Measurements from ENCODE around the gene ANKS3.
"Not testable (repeated sequence)": the region's sequence is repeated elsewhere in the genome, so short reads cannot be mapped to it uniquely, and the experiment has no call there.

Gene ANKS3

DNA sequence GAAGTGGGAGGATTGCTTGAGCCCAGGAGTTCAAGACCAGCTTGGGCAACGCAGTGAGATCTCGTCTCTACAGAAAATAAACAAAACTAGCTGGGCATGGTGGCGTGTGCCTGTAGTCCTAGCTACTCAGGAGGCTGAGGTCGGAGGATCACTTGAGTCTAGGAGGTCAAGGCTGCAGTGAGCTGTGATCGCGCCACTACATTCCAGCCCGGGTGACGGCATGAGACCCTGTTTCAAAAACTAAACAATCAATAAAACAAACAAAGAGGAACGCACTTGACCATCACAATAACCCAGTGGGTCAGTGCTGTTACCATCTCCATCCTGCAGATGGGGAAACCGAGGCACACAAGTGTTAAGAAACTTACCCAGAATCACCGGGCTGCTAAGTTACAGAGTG, 19.2 kb upstream of the ANKS3 start:
- no peak for DNase-seq (ENCODE audit: low read depth, low spot score)

DNA sequence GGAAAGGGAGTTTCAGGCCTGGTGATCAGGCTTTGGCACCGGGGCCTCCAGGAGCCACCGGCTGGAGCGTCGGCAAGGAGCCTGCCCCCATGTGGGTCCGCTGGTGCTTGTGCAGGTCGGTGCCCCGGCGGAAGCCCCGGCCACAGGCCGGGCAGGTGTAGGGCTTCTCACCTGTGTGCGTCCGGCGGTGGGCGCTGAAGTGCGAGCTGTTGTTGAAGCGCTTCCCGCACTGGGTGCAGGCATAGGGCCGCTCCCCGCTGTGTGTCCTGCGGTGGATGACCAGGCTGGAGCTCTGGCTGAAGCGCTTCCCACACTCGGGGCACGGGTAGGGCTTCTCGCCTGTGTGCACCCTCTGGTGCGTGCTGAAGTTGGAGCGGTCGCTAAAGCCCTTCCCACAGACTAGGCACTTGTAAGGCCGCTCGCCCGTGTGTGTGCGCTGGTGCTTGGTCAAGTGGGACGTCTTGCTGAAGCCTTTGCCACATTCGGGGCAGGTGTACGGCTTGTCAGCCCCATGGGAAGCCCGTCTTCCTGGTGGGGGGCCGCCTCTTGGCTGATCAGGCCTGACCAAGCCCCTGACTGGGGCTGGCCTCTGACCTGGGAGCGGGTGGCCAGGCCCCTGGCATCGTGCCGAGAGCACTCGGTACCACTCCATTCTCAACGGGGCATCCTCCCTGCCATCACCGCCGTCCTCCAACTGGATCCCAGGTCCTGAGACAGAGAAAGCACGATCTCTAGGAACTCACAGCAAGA, 18.5 kb upstream of the ANKS3 start:
- DNase-seq (ENCODE audit: low read depth, low spot score) = no peak

DNA sequence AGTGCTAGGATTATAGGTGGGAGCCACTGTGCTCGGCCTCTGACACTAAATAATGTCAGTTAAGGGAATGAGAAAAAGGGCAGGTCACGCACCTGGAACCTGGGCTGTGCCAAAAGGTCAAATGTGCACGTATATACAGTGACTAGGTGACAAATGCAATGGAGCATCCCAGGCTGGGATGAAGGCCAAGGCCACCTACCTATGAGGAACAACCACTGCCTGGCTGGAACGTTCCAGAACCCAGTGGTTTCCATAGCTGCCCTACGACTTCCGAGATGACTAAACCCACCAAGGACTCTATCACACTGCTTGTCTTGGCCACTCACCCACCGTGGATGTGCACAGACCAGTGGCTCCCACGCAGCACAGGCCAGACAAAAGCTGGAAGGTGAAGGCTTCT, 16.8 kb upstream of the ANKS3 start:
- DNase-seq (ENCODE audit: low read depth, low spot score) = no peak

DNA sequence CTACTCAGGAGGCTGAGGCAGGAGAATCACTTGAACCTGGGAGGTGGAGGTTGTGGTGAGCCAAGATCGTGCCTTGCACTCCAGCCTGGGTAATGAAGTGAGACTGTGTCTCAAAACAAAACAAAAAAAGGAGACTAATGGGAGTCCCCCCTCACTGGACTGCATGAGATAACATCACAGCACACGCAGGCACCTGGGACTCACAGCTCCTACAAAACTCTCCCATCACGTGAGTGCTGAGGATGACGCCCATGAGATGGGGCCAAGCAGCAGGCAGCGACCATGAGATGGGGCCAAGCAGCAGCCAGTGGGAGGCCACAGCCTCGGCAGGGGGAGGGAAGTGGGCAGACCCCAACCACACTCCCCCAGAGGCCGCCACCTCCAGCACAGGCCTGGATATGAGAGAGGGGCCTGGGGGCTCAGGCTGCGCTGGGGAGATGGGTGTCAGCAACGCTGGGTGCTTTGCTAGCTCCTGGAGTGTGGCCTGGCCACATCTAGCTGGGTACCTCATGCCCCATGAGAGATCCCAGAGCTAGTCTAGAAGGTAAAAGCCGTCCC, 15.7 kb upstream of the ANKS3 start:
- no peak for DNase-seq (ENCODE audit: low read depth, low spot score)

DNA sequence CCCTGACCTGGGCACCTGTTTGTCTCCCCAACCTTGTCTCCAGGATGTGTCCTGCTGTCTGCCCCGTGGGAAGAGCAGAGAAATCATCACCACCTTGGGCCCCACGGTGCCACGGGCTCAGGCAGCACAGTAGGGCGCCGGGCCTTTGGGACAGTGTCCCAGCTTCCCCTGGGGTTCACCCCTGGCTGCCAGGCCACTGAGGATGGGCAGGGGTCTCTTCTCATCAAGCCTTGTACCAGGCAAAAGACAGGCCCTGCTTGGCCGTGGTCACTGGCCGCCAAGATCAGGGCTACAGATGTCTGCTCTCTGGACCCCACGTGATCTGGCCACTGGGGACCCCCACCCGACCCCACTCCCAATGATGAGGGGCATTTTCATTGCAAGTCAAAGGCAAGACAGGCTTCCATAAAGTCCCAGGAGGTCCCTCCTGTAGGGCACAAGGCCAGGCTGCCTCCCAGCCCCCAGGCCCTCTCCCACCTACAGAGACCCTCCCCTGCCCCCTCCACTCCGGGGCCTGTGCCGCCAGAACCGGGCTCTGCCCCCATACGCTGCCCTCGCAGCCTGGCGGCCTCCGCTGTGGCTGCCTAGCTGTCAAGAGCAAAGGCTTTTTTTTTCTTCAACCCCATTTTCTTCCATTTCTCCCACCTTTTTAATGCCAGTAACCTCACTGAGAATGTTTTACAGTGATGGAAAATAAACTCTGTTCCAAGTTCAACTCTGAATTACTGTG, 14.8 kb upstream of the ANKS3 start:
- no peak for DNase-seq (ENCODE audit: low read depth, low spot score)

DNA sequence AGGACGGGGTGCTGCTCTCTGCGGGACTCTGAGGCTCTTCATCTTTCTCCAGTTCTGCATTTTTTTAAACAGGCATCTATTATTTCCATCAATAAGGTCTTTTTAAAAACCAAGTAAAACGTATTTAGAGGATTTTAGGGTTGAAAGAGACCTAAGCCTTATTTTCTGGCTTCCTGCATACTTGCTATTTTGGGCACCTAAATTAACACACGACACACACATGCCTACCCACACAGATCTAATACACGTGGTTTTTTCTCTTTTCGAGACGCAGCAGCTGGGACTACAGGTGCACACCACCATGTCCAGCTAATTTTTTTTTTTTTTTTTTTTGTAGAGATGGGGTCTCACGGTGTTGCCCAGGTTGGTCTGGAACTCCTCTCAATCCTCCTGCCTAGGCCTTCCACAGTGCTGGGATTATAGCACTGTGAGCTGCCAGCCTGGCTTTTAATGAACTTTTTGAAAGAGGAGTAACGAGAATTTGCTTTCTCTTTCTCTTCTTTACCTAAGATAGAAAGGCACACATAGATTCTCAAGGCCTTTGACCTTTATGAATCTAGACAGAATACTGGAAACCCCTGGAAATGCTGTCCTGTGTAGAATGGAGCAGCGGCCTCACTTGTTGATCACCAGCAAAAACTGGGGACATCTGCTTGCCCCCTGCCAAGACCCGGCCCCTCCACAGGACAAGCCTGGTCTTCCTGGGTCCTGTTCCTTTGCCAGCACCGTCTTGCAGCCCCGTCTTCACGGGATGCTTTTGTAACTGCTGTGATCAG, 14.0 kb upstream of the ANKS3 start:
- DNase-seq (ENCODE audit: low read depth, low spot score) = no peak

DNA sequence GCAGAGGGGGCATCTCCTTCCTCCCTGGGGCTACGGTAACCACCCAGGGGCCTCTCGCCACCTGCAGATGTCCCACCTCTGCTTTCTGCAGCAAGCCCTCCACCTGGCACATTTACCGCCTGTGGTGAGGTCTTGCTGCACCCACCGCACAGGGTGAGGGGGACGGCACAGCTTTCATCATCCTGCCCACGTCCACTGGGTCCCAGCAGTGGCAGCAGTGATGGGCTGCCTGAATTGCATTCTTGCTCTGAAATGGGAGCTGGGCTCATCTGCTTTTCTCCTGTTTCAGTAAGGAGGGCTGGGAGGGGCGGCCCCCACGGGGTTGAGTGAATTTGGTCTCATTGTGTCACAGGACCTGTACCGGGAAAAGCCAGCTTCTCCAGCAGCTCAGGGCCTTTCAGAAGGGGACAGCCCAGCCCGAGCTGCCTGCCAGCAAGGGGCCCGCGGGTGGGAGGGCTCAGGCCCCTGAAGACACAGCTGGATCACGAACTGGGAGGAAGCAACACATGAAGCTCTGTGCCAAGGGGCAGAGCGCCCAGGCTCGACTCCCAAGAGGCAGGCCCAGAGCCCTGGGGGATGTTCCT, 13.0 kb upstream of the ANKS3 start:
- no peak for DNase-seq (ENCODE audit: low read depth, low spot score)

DNA sequence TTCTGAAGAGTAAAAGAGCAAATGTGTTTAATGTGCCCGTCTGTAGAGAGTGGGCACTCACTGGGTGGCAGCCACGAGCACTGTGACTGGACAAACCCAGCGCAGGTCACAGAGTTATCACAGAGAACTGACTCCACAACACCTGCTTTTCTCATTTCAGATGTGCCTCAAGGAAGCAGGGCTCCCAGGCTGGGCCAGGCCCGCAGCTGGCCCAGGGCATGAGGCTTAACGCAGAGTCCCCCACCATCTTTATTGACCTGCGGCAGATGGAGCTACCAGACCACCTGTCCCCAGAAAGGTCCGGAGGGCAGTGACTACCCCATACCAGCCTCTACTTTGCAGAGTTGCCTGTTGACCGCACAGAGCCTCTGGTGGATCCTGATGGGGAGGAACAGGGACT, 12.1 kb upstream of the ANKS3 start:
- DNase-seq (ENCODE audit: low read depth, low spot score) = no peak

DNA sequence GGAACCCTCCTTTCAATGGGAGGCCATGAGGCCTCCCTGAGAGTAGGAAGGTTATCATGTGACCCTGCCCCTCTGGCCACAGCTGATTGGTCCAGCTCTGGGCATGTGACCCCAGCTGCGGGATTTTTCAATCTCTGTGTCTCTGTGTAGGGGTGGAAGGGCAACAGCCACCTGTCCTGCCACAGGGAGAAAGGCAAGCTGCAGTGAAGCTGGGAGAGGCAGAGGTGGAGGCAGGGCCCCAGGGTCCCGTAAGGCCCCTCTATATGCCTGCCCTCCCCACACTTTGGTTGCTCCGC, 11.2 kb upstream of the ANKS3 start:
- DNase-seq (ENCODE audit: low read depth, low spot score) = no peak

DNA sequence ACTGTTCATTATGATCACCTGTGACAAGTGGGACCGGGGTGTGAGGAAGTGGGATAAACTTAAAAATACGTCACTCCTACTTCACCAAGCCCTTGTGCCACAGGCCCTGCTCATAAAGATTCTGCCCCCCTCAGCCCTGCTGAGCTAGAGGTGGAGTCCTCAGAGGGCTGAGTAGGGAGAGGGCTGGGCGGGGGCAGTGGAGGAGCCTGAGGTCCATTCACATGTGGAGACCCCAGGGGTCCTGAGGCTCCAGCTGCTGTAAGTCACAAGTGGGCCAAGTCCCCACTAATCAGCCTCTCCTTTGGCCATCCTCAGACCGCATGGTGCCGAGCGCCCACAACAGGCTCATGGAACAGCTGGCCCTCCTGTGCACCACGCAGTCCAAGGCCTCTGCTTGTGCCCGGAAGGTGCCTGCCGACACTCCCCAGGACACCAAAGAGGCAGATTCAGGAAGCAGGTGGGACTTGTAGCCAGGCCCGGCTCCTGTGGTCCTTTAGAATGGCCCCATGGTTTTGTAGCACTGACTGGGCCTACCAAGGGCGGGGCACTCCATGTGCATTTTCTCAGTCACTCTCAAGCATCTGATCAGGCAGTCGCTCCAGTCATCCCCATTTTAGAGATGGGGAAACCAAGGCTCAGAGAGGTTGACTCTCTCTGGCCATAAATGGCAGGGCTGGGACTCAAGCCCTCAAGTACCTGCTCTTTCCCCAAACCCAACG, 10.6 kb upstream of the ANKS3 start:
- DNase-seq (ENCODE audit: low read depth, low spot score) = no peak

DNA sequence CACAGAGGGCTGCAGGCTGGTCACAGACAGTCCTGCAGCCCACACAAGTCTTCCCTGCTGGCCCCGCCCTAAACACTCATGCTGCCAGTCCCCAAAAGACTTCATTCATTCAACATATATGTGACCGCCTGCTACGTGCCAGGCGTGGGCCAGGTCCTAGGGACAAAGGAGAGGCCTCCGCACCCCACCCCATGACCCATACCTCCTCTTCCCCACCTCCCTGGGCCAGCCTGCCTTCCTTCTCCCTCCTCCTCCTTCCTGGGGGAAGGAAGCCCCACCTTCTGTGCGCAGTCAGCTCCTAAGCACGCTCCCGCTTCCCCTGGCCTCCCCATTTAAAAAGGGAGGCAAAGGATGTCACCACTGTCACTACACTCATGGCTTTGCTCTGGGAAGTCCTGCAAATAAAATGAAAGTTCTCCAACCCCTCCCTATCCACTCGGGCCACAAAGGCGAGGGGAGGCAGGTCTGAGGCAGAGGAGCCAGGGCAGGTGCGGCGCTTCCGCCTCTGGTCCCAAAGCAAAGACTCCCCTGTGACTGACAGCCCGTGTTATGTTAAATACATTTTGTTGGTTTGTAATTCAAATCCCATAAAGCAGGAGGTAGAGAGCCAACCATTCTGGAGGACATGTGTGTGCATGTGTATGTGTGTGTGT, 9.3 kb upstream of the ANKS3 start:
- DNase-seq (ENCODE audit: low read depth, low spot score) = no peak

DNA sequence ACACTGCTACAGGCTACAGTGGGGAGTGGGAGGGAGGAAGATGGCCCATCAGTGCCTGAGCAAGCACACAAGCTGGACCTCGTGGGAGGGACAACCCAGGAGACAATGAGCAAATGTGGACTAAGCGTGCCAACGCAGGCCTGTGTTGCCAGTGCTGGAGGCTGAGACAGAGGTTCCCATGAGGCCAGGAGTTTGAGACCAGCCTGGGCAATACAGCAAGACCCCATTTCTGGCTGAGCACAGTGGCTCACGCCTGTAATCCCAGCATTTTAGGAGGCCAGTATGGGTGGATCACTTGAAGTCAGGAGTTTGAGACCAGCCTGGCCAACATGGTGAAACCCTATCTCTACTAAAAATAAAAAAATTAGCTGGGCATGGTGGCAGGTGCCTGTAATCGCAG, 4.3 kb upstream of the ANKS3 start:
- DNase-seq (ENCODE audit: low read depth, low spot score) = not testable (repeated sequence)

DNA sequence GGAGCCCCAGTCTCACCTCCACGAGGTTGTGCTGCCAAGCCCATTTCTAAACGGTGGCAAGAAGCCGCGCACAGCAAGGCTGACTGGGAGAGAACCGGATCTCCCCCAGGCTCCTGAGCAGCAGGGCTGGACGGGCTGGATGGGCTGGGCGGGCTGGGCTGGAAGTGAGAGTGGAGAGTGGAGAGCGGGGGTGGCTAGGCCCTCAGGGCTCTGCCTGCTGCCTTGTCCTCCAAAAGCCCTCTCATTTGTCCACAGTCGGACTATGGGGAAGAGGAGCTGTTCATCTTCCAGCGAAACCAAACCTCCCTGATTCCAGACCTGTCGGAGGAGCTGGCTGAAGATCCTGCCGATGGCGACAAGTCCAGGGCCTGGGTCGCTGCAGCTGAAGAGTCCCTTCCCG, 3.5 kb upstream of the ANKS3 start:
- DNase-seq (ENCODE audit: low read depth, low spot score) = no peak

DNA sequence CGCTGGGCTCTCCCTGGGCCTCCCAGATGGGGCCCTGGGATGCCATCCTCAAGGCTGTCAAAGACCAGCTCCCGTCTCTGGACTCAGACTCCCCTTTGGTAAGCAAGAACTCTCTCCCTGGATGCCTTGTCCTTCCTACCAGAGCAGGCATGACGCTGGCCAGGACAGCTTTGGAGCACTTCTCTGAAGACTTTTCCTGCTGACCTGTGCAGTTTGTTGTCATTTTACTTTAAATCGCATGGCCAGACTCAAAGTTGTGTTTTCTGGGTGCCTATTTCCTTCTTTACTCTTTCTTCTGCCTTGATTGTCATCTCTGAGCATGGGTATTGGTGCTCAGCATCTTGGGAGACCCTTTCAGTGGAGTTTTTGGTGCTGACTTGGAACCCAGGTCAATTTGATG, 2.5 kb upstream of the ANKS3 start:
- no peak for DNase-seq (ENCODE audit: low read depth, low spot score)

DNA sequence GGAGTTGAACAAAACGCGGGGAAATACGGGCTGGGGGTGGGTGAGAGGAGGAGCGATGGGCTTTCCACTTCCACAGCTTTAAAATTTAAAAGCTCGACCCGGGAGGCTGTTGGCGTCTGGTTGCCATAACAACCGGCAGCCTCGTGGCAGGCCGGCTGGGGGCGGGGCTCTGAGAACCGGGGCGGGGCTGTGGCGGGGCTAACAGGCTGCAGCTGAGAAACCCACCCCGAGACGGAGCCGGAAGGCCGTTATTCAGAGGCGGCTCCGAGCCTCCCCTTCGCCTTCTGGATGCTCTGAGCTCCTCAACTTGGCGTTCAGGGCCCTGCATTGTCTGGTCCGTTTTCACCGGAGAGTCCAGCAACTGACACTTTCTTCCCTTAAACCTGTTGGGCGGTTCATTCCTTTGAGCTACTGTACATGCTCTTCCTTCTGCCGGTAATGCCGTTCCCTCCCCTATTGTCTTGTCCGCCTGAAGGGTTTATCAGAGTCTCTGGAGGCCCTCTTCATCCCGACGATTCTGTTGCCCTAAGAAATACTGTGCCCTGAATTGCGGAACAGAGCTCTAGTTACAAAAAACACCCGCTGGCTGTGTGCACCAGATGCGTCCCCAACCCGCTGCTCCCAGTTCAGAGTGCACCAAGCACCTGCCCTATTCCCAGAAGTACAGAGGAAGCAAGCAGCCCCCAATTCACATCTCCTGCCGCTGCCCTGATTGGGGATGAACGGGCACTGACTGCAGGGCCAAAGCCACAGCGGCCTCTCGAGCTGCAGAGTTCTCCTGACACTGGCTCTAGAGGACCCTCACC, 862 bp upstream of the ANKS3 start:
- peak; percentile 82 for DNase-seq (ENCODE audit: low read depth, low spot score)

DNA sequence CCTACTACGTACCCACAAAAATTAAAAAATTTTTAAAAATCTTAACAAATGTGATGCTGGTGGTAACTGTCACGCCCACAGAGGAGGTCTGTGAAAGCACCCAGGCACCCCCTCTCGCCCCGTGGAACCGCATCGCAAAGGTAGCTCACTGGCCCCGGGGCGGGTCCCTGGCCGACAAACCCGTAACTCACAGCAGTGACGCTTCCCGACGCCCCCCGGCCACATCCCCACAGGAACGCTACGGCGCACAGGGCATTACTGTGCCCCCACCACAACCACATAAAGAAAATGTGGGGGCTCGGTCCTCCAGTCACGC, 366 bp downstream of the ANKS3 start:
- no peak for DNase-seq (ENCODE audit: low read depth, low spot score)

DNA sequence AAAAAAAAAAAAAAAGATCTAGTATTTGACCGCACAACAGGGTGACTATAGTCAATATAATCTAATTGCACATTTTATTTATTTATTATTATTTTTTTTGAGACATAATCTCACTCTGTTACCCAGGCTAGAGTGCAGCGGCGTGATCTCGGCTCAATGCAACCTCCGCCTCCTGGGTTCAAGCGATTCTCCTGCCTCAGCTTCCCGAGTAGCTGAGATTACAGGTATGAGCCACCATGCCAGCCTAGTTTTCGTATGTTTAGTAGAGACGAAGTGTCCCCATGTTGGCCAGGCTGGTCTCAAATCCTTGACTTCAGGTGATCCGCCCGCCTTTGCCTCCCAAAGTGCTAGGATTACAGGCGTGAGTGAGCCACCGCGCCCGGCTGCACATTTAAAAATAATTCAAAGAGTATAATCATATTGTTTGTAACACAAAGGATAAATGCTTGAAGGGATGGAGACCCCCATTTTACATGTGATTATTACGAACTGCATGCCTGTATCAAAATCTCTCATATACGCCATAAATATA, 794 bp downstream of the ANKS3 start:
- DNase-seq (ENCODE audit: low read depth, low spot score) = no peak

DNA sequence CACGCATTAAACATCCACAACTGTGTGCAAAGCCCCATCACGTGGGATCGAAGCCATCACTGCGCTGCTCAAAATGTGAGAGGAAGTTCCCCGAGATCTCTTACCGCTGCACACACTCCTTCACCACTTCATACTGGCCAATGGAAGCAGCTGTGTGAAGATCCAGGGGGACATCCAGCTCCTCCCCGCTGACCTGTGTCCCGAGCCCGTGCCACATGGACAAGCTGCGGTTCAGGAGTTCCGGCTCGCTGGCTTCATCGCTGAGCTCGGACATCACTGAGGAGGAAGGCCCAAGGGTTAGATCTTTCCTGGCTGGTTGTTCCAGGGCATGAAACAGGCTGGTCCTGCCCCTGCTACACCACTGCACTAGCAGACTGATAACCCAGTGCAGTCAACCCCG, 4.2 kb downstream of the ANKS3 start:
- no peak for DNase-seq (ENCODE audit: low read depth, low spot score)

DNA sequence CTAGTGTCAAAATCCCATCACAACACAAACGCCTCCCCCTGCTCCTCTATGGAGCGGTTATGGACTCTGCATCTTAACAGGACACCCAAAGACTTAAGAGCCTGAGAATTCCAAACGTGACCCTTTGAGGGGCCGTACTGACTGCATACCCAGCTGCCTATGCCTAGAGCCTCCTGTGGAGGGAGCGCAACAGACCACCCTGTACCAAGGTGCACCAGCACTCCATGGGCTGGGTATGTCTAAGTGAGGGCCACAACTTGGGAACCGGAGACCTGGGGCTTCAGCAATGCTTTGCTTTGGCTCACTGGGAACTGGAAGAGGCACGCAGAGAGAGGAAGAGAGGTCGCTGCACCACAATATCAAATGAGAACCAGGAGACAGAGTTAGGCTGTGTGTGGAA, 5.4 kb downstream of the ANKS3 start:
- no peak for DNase-seq (ENCODE audit: low read depth, low spot score)

DNA sequence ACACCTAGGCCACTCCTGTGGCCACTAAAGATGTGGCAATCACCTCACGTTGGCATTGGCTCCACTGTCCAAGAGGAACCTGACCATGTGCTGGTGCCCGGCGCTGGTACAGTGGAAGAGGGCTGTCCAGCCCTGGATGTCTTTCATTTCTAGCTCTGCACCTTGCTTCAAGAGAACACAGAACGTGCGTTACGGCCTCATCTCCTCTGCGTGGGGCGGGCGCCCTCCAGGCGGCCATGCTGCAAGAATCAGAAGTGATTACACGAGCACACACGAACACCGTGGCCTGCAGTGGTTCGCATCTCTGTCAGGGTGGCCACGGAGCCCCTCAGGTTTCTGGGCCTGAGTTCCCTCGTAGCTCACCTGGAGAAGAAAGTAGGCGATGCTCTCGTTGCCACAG, 7.5 kb downstream of the ANKS3 start:
- DNase-seq (ENCODE audit: low read depth, low spot score) = no peak

All from activated CD4-positive, CD25-positive, alpha-beta regulatory T cell treated with anti-CD3 and anti-CD28 coated beads, Interleukin-2, amount 50 U/mL, for 16 hours (primary cell).